GM10248 (cell line): Measurements from ENCODE around the gene EDEM2.
"Not testable (repeated sequence)": the region's sequence is repeated elsewhere in the genome, so short reads cannot be mapped to it uniquely, and the experiment has no call there.

Experiments used
- CTCF ChIA-PET: fragments of 300-600 bp; sonication (Branson Sonifier 250); formaldehyde crosslinking; extraction: SDS; loops from one replicate; lab custom pipeline; 2021; ENCODE audit warnings: antibody characterized with exemption; lab: Yijun Ruan, JAX
- POLR2A ChIA-PET: fragments of 350-650 bp; sonication (Branson Sonifier 250); formaldehyde crosslinking; extraction: SDS; loops from one replicate; lab custom pipeline; 2020; ENCODE audit warnings: antibody characterized with exemption; lab: Yijun Ruan, JAX
- DNase-seq: peaks from one replicate; pipeline ENCODE4 v3.0.0; 2012; ENCODE audit errors: extremely low spot score
- CTCF ChIP-seq: IDR thresholded peaks from 2 replicates; pipeline ENCODE4 v1.5.1; 2012; ENCODE audit warnings: mild to moderate bottlenecking, low read depth; ENCODE audit errors: extremely low read depth, missing control alignments, control extremely low read depth

The EDEM2 gene

GRCh38 chr20:35088231-35089145 is 58.6 kb downstream of the EDEM2 start:
- ChIA-PET POLR2A (no interaction called here), CTCF (interaction anchor here (1.1 to 2.0 kb wide), 3 partner anchors 8 to 214 kb away, joined by 3 to 10 read pairs (median 3); no protein-coding TSS in a partner anchor)
- DNase-seq, result no peak
- TF ChIP-seq CTCF, result no peak

- POLR2A ChIA-PET, result no interaction called here
- CTCF ChIA-PET, result interaction anchor here (1.1 to 2.0 kb wide), 2 partner anchors 8 to 213 kb away, joined by 3 to 10 read pairs; no protein-coding TSS in a partner anchor
- no peak for TF ChIP-seq CTCF
- DNase-seq, result no peak
Measured at GRCh38 chr20:35087791-35088190, 59.3 kb downstream of the EDEM2 start.

GRCh38 chr20:35087355-35087754 is 59.8 kb downstream of the EDEM2 start:
- no peak for TF ChIP-seq CTCF
- ChIA-PET CTCF (interaction anchor here (1.1 to 2.9 kb wide), 3 partner anchors 8 to 213 kb away, joined by 3 to 13 read pairs (median 10); no protein-coding TSS in a partner anchor), POLR2A (no interaction called here)
- no peak for DNase-seq

GRCh38 chr20:35085477-35086225 is 61.5 kb downstream of the EDEM2 start:
- CTCF ChIA-PET, result interaction anchor here (1.2 to 2.9 kb wide), 2 partner anchors 10 to 35 kb away, joined by 4 to 13 read pairs; no protein-coding TSS in a partner anchor
- no peak for TF ChIP-seq CTCF
- DNase-seq, result no peak
- POLR2A ChIA-PET, result no interaction called here

- CTCF ChIA-PET, result interaction anchor here (1.2 to 2.9 kb wide), 2 partner anchors 11 to 34 kb away, joined by 4 to 13 read pairs; no protein-coding TSS in a partner anchor
- no peak for TF ChIP-seq CTCF
- POLR2A ChIA-PET, result no interaction called here
- DNase-seq, result no peak
Measured at GRCh38 chr20:35084998-35085397, 62.1 kb downstream of the EDEM2 start.

- CTCF ChIA-PET, result interaction anchor here (1.3 kb wide), 1 partner anchor 16 kb away, joined by 5 read pairs; no protein-coding TSS in a partner anchor
- DNase-seq, POLR2A ChIA-PET: not testable (repeated sequence)
Measured at GRCh38 chr20:35080348-35080642, 66.8 kb downstream of the EDEM2 start.
